Body of pancreas (tissue), 4 donors: ENCODE results near the gene CRAMP1.

Experiments used
- CTCF ChIP-seq, 7 experiments: fragments of 450-650 bp in 4 of 7; fragments of 200-600 bp in 3 of 7; sonication (generic) in 3 of 7; IDR thresholded peaks; one replicate each; pipeline ENCODE4 v1.5.1; 2016 to 2019; ENCODE audit warnings: antibody characterized with exemption in 7 of 7
- POLR2A ChIP-seq, 3 donors: fragments of 450-650 bp; IDR thresholded peaks; one replicate each; pipeline ENCODE4 v1.6.1; 2016; ENCODE audit warnings: antibody characterized with exemption in 3 of 3, mild to moderate bottlenecking in 2 of 3

- TF ChIP-seq CTCF (IDR thresholded peaks at IDR 0.05) (no peak), POLR2A (IDR thresholded peaks at IDR 0.05) (no peak)
These were observed 65.2 kb downstream of the CRAMP1 start for GRCh38 chr16:1677339-1677738.
